ENCODE data around the gene CFAP46. TPM values are rescaled to one million over a fixed set of nuclear protein-coding genes. Genes with fewer than 3 reads are reported as not detected.
"Not testable (repeated sequence)": the region's sequence is repeated elsewhere in the genome, so short reads cannot be mapped to it uniquely, and the experiment has no call there.

Gene CFAP46
- total and polyA plus RNA-seq, 2 of the 4 experiments (the other 2 are of a cell fraction) = 1.3 to 1.8 TPM

DNA sequence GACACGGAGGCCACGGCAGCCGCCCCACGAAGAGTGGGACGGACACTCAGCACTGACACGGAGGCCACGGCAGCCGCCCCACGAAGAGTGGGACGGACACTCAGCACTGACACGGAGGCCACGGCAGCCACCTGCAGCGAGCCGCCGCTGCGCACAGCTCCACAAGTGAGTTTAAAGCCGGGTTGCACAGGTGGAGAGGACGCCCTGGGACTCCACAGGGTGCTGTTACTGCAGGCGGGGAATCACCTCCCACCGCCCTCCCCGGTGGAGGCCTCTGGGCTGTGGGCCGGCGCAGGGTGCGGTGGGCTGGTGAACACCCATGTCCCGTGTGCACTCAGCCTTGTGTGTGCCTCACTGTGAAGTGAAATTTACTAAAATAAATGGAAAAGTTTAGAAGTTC is 169.6 kb downstream of the CFAP46 start:
- BruUV-seq (replicated peaks); H4K20me1 ChIP-seq (ENCODE audit: insufficient read depth, low read length); H3K4me3 ChIP-seq (ENCODE audit: insufficient read depth, low read depth, low read length); H3K4me1 ChIP-seq (ENCODE audit: control insufficient read depth, insufficient read depth, low read length); H3K9me1 ChIP-seq (ENCODE audit: insufficient read depth, low read length); H3K36me3 ChIP-seq (ENCODE audit: control insufficient read depth, insufficient read depth, low read length); H2AK5ac ChIP-seq (ENCODE audit: low read depth, low read length); H3K4ac ChIP-seq (ENCODE audit: low read depth, low read length); H3K9ac ChIP-seq (ENCODE audit: low read depth, low read length); H3K14ac ChIP-seq (replicated peaks; ENCODE audit: low read depth, low read length); H3K27ac ChIP-seq (ENCODE audit: insufficient read depth, low read length); H2AFZ ChIP-seq (replicated peaks; ENCODE audit: low read length, poor library complexity); H2BK15ac ChIP-seq (ENCODE audit: low read depth, low read length); H3K79me1 ChIP-seq (ENCODE audit: low read depth in 1 of 2, low read length in 2 of 2); H4K91ac ChIP-seq (ENCODE audit: insufficient read depth, low read depth, low read length); H2BK5ac ChIP-seq (ENCODE audit: low read depth, low read length, poor library complexity, severe bottlenecking); H3K23ac ChIP-seq (ENCODE audit: low read depth, low read length); H3K9me3 ChIP-seq (ENCODE audit: control insufficient read depth, insufficient read depth, low read length); H3K4me2 ChIP-seq (ENCODE audit: low read depth, low read length); H2BK120ac ChIP-seq (ENCODE audit: low read depth, low read length); H3K27me3 ChIP-seq (ENCODE audit: control insufficient read depth, insufficient read depth, low read length); H3K18ac ChIP-seq (ENCODE audit: low read depth, low read length); dilution Hi-C loops (cut with HindIII; ENCODE audit: low sequenced_read_pairs, unreplicated experiment); H3K56ac ChIP-seq (ENCODE audit: extremely low read depth, insufficient read depth, low read length); H4K8ac ChIP-seq (ENCODE audit: low read depth in 2 of 2, low read length in 2 of 2); ATAC-seq (ENCODE audit: low read depth); POLR2A ChIA-PET (ENCODE audit: unreplicated experiment); intact Hi-C loops (cut with micrococcal nuclease); H2BK20ac ChIP-seq (ENCODE audit: low read depth, low read length); H4K5ac ChIP-seq (ENCODE audit: low read depth, low read length); DNase-seq; CTCF ChIA-PET; H2AK9ac ChIP-seq (replicated peaks; ENCODE audit: low read depth, low read length, poor library complexity): not testable (repeated sequence)
- in situ Hi-C loops (cut with MboI; ENCODE audit: low sequenced_read_pairs) = loop anchor here (10.0 kb wide), 1 partner anchor 118 kb away; no protein-coding TSS in a partner anchor
- WGBS, 2 experiments (ENCODE audit: extremely low coverage in 2 of 2, insufficient read length in 1 of 2) = 100% methylated on average over 5 of the region's 25 CpGs; no CpG with 5 or more reads in 1 of the 2 experiments
